Measurements from ENCODE around the gene PARS2.

The PARS2 gene

GRCh38 chr1:54716299-54717047 is 47.9 kb downstream of the PARS2 start:
- DNase-seq = peak; percentile 61

GRCh38 chr1:54715493-54716298 is 48.6 kb downstream of the PARS2 start, which contains the start of gene TTC4:
TSS of gene TTC4 (plus strand) at chr1:54715861. CDS start at chr1:54715909, 48 bp downstream.
- DNase-seq = peak; percentile 93

DNA sequence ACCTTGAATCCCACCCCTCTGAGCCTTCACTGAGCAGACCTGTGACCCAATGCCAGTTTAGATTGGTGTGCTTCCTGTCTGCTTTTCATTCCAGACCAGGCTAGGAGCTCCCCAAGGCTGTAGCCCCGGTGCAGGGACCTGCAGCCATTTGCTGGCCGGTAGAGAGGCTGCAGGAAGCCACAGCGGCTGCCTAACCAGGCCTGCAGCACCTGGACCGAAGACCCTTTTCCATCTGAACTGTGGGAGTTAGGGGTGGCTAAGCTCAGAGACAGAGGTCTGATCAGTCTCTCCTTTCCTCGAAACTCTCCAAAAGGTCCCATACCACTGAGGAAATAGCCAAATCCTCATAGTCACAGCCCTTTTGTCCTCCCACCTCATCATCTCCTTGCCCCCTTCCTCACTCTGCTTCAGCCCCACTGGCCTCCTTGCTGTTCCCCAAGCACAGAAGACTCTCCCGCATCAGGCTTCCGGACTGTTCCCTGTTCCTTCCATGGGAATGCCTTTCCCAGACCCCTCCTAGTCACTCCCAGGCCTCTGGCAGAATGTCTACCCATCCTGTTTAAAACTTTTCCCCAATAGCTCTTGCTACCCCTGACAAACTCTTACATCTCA is 49.3 kb downstream of the PARS2 start:
- DNase-seq = no peak

DNA sequence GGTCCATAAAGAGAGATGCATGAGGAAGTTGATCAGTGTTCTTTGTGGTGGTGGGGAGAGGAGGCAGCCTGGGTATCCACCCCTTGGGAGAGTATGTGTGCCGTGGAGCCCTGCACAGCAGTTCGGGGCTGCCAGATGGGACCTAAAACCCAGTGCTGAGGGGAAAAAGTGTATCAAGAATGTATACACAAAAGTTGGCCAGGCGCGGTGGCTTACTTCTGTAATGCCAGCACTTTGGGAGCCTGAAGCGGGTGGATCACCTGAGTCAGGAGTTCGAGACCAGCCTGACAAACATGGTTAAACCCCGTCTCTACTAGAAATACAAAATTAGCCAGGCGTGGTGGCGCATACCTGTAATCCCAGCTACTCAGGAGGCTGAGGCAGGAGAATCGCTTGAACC is 52.8 kb downstream of the PARS2 start:
- no peak for DNase-seq

- DNase-seq = no peak
These were observed 53.5 kb downstream of the PARS2 start for GRCh38 chr1:54710841-54711240.

DNA sequence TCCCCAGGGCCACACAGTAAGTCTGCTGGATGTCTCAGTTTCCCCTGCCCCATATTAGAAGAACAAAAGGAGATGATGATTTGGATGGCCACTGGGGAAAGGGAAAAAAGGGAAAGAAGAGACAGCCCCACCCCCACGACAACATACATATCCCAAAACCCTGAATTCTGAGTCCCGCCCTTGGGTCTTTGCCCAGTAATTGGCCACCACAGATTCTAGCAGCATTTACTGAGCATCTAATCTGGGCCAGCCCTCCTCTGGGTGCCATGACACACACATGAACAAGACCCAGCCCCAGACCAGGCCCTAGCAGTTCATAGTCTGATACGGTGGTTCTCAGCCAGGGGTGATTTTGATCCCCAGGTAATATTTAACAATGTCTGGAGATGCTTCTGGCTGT is 53.9 kb downstream of the PARS2 start:
- DNase-seq = no peak

- DNase-seq = no peak
These were observed 54.6 kb downstream of the PARS2 start for GRCh38 chr1:54709547-54710292.

GRCh38 chr1:54708385-54708784 is 55.9 kb downstream of the PARS2 start:
- DNase-seq = no peak
